ENCODE measurements around the gene KDM4B.

DNA sequence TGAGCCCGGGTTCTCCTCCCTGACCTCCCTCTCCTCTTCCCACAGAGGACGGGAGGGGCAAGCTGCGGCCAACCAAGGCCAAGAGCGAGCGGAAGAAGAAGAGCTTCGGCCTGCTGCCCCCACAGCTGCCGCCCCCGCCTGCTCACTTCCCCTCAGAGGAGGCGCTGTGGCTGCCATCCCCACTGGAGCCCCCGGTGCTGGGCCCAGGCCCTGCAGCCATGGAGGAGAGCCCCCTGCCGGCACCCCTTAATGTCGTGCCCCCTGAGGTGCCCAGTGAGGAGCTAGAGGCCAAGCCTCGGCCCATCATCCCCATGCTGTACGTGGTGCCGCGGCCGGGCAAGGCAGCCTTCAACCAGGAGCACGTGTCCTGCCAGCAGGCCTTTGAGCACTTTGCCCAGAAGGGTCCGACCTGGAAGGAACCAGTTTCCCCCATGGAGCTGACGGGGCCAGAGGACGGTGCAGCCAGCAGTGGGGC is 162.2 kb downstream of the KDM4B start:
- TF ChIP-seq ZNF384 (IDR thresholded peaks at IDR 0.05; ENCODE audit: borderline replicate concordance, low read depth, low read length) (no peak), ATF3 (IDR thresholded peaks at IDR 0.05; ENCODE audit: borderline replicate concordance, extremely low read depth, low read depth, low read length) (no peak), POLR2A (IDR thresholded peaks at IDR 0.05; ENCODE audit: low read depth, low read length) (peak; percentile 80), TAF1 (IDR thresholded peaks at IDR 0.05; ENCODE audit: borderline replicate concordance, low read depth, low read length) (peak; percentile 64; the same call in 1 of the 2 replicates), HDGF (IDR thresholded peaks at IDR 0.05) (no peak; the same call in 1 of the 2 replicates), ZNF687 (IDR thresholded peaks at IDR 0.05) (peak; percentile 96), NRF1 (conservative IDR thresholded peaks at IDR 0.05; ENCODE audit: low read depth, low read length) (no peak), HCFC1 (IDR thresholded peaks at IDR 0.05; ENCODE audit: low read length) (peak; percentile 14; the same call in 1 of the 2 replicates), POLR2AphosphoS5 (IDR thresholded peaks at IDR 0.05; ENCODE audit: low read length) (no peak), RBBP5 (conservative IDR thresholded peaks at IDR 0.05) (no peak), EZH2 (IDR thresholded peaks at IDR 0.05; ENCODE audit: borderline replicate concordance, control insufficient read depth, low read depth, low read length) (no peak), MEF2A (IDR thresholded peaks at IDR 0.05; ENCODE audit: insufficient read depth, low read depth, low read length) (no peak), ZZZ3 (IDR thresholded peaks at IDR 0.05; ENCODE audit: control insufficient read depth, insufficient read length, low read depth) (no peak)
- TF ChIP-seq, protein P1, sequence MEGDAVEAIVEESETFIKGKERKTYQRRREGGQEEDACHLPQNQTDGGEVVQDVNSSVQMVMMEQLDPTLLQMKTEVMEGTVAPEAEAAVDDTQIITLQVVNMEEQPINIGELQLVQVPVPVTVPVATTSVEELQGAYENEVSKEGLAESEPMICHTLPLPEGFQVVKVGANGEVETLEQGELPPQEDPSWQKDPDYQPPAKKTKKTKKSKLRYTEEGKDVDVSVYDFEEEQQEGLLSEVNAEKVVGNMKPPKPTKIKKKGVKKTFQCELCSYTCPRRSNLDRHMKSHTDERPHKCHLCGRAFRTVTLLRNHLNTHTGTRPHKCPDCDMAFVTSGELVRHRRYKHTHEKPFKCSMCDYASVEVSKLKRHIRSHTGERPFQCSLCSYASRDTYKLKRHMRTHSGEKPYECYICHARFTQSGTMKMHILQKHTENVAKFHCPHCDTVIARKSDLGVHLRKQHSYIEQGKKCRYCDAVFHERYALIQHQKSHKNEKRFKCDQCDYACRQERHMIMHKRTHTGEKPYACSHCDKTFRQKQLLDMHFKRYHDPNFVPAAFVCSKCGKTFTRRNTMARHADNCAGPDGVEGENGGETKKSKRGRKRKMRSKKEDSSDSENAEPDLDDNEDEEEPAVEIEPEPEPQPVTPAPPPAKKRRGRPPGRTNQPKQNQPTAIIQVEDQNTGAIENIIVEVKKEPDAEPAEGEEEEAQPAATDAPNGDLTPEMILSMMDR (IDR thresholded peaks at IDR 0.05 in 2 of 3, conservative IDR thresholded peaks at IDR 0.05 in 1 of 3; ENCODE audit: control insufficient read depth in 2 of 3, extremely low read depth in 1 of 3, insufficient read depth in 1 of 3, low read depth in 3 of 3, low read length in 3 of 3) = peak; percentile 37 to 46 (median 40); a peak in 5 of 6 replicates

Measured in GM12878 (cell line).